K562 (cell line): ENCODE data around the gene BRINP2. TPM values are rescaled to one million over a fixed set of nuclear protein-coding genes. Genes with fewer than 3 reads are reported as not detected.

ENCODE experiments used
- ATAC-seq: fragments of 200-7000 bp; cut with Tn5 transposase; 3 replicates; pipeline ENCODE4 v1.9.1; 2020; ENCODE audit warnings: moderate library complexity
- BruUV-seq: library from RNA; stranded (reverse); fragments of 400-500 nt; replicated peaks from 2 replicates; lab custom pipeline; 2021; lab: Mats Ljungman, UMichigan
- CTCF ChIA-PET: fragments of 300-600 bp; formaldehyde crosslinking; extraction: SDS; loops from one replicate; lab custom pipeline; 2021; ENCODE audit warnings: low intra/inter-chr PET ratio; lab: Yijun Ruan, JAX
- POLR2A ChIA-PET: fragments of 300-600, 350-650 bp; sonication (Branson Sonifier 250); formaldehyde crosslinking; extraction: SDS; loops from one replicate; lab custom pipeline; 2021; ENCODE audit warnings: antibody characterized with exemption, inconsistent platforms; lab: Yijun Ruan, JAX
- DNase-seq, 4 experiments: peaks; one replicate each; pipeline versions ENCODE4 v3.0.0 to v3.0.0-alpha.2; 2011 to 2018; ENCODE audit warnings: low spot score in 3 of 4, mixed read lengths in 3 of 4; ENCODE audit errors: extremely low read depth in 1 of 4
- FAIRE-seq: peaks from 2 replicates; lab custom pipeline; 2011; peaks lifted over from hg19 to GRCh38; lab: Jason Lieb, UNC
- H2AFZ ChIP-seq: 2 replicates; pipeline ENCODE4 v1.6.0; 2011; ENCODE audit warnings: low read depth, low read length, control low read depth, inconsistent platforms
- H3K27ac ChIP-seq: fragments of 200-600 bp; 3 replicates; pipeline ENCODE4 v1.8.0; 2011; ENCODE audit warnings: low read depth, mild to moderate bottlenecking, control low read depth, inconsistent platforms, low read length, moderate library complexity, mixed read lengths; ENCODE audit errors: extremely low read depth
- H3K27me3 ChIP-seq, 2 experiments: fragments of 300-600 bp in 1 of 2; 2 replicates in 1 of 2; 3 replicates in 1 of 2; pipeline versions ENCODE4 v1.6.0 to v1.8.0; 2011; ENCODE audit warnings: inconsistent platforms in 2 of 2, low read length in 2 of 2, mild to moderate bottlenecking in 1 of 2, mixed read lengths in 1 of 2, moderate library complexity in 1 of 2; ENCODE audit not compliant: control insufficient read depth in 2 of 2, insufficient read depth in 2 of 2
- H3K36me3 ChIP-seq: fragments of 300-600 bp; 3 replicates; pipeline ENCODE4 v1.8.0; 2011; ENCODE audit warnings: mild to moderate bottlenecking, low read length, inconsistent platforms; ENCODE audit not compliant: control insufficient read depth, insufficient read depth
- H3K4me1 ChIP-seq, 2 experiments: fragments of 200-600 bp in 1 of 2; replicated peaks in 1 of 2; 2 replicates in 1 of 2; 3 replicates in 1 of 2; pipeline versions ENCODE4 v1.5.1 to v1.8.0; 2011; ENCODE audit warnings: inconsistent platforms in 2 of 2, low read length in 2 of 2, mild to moderate bottlenecking in 1 of 2, mixed read lengths in 1 of 2, moderate library complexity in 1 of 2; ENCODE audit not compliant: control insufficient read depth in 2 of 2, insufficient read depth in 2 of 2
- H3K4me2 ChIP-seq: 2 replicates; pipeline ENCODE4 v1.6.1; 2011; ENCODE audit warnings: low read length, control low read depth, inconsistent platforms, mixed read lengths; ENCODE audit not compliant: insufficient read depth
- H3K4me3 ChIP-seq: fragments of 200-600 bp; sonication (generic), shearing (Covaris generic); 2 replicates; pipeline ENCODE4 v1.5.1; 2016; ENCODE audit warnings: control low read depth, inconsistent platforms
- H3K79me2 ChIP-seq: fragments of 200-600 bp; 3 replicates; pipeline ENCODE4 v1.8.0; 2011; ENCODE audit warnings: low read length, inconsistent platforms; ENCODE audit not compliant: control insufficient read depth, insufficient read depth
- H3K9ac ChIP-seq, 2 experiments: 2 replicates each; pipeline versions ENCODE4 v1.6.0 to v1.6.1; 2011; ENCODE audit warnings: low read depth in 2 of 2, low read length in 2 of 2, control low read depth in 1 of 2, inconsistent platforms in 1 of 2, mild to moderate bottlenecking in 1 of 2, mixed read lengths in 1 of 2; ENCODE audit not compliant: insufficient read depth in 1 of 2
- H3K9me1 ChIP-seq: one replicate; pipeline ENCODE4 v1.6.0; 2011; ENCODE audit warnings: inconsistent platforms, mild to moderate bottlenecking, low read length, moderate library complexity; ENCODE audit not compliant: control insufficient read depth, insufficient read depth
- H3K9me3 ChIP-seq: replicated peaks from 2 replicates; pipeline ENCODE4 v1.5.1; 2011; ENCODE audit warnings: low read depth, low read length, inconsistent platforms; ENCODE audit not compliant: control insufficient read depth, insufficient read depth
- H4K20me1 ChIP-seq: replicated peaks from 2 replicates; pipeline ENCODE4 v1.6.1; 2011; ENCODE audit warnings: low read length, inconsistent platforms, mixed read lengths; ENCODE audit not compliant: control insufficient read depth, insufficient read depth
- HMG20B ChIP-seq: fragments of 250-450 bp; sonication (Bioruptor Pico); IDR thresholded peaks from 2 replicates; pipeline ENCODE4 v1.5.0; 2021; ENCODE audit warnings: mild to moderate bottlenecking
- HNRNPK ChIP-seq: fragments of 200-400 bp; formaldehyde crosslinking; IDR thresholded peaks from one replicate; pipeline ENCODE4 v1.6.1; 2018; ENCODE audit warnings: mild to moderate bottlenecking, low read depth, low read length; ENCODE audit not compliant: poor library complexity, severe bottlenecking
- MNT ChIP-seq, 2 experiments: fragments of 450-650 bp; conservative IDR thresholded peaks; 2 replicates each; pipeline ENCODE4 v1.6.1; 2017; ENCODE audit warnings: mild to moderate bottlenecking in 2 of 2, moderate library complexity in 2 of 2
- ZBED1 ChIP-seq: IDR thresholded peaks from 2 replicates; pipeline ENCODE4 v1.6.1; 2014
- ZBTB33 ChIP-seq: sonication (generic); formaldehyde crosslinking; IDR thresholded peaks from 2 replicates; pipeline ENCODE4 v1.8.1; 2023; ENCODE audit warnings: mild to moderate bottlenecking, missing genetic modification reagents
- ZNF23 ChIP-seq: fragments of 250-450 bp; sonication (Bioruptor Pico); IDR thresholded peaks from 2 replicates; pipeline ENCODE4 v1.4.0; 2020; ENCODE audit warnings: mild to moderate bottlenecking
- ZNF263 ChIP-seq: sonication (generic); formaldehyde crosslinking; IDR thresholded peaks from 2 replicates; pipeline ENCODE4 v1.8.0; 2022; ENCODE audit warnings: mild to moderate bottlenecking, missing genetic modification reagents, borderline replicate concordance
- ZNF282 ChIP-seq: sonication (generic); formaldehyde crosslinking; IDR thresholded peaks from 2 replicates; pipeline ENCODE4 v1.8.1; 2023; ENCODE audit warnings: missing genetic modification reagents
- ZNF561 ChIP-seq: fragments of 450-650 bp; formaldehyde crosslinking; conservative IDR thresholded peaks from 2 replicates; pipeline ENCODE4 v1.4.0; 2020; ENCODE audit warnings: mild to moderate bottlenecking, moderate library complexity
- WGBS: fragments of 100-300 bp; shearing (Covaris generic); methylation state at CpG from one replicate; pipeline ENCODE4 v1.1.6; 2016; ENCODE audit warnings: low coverage, mixed read lengths; ENCODE audit not compliant: insufficient coverage; ENCODE audit errors: missing lambda C conversion rate; 5-methylcytosine and 5-hydroxymethylcytosine counted together
- in situ Hi-C: fragments of 300-500 bp; cut with MboI; formaldehyde crosslinking; loops from 4 replicates; pipeline ENCODE4 v1.15.0; 2018; ENCODE audit warnings: inconsistent platforms, mixed read lengths
- intact Hi-C: fragments of 100-400 bp; cut with micrococcal nuclease; formaldehyde crosslinking; loops from 2 replicates; pipeline ENCODE4 v1.14.2; 2022
- polyA plus RNA-seq, 8 experiments: library from polyadenylated mRNA; depleted of rRNA in 4 of 8; stranded (reverse) in 5 of 8; unstranded in 3 of 8; fragments of >200 nt; fragmentation: Nextera tagmentation in 2 of 8; fragmentation: Illumina TruSeq in 1 of 8; extraction: Ambion mirVana in 2 of 8; extraction: Trizol in 1 of 8; gene quantifications; 2 replicates each; pipeline versions ENCODE4 v1.2.1 to v1.2.3, GENCODE V29; 2011 to 2014; ENCODE audit warnings: inconsistent platforms in 1 of 8, missing spikeins in 1 of 8
- total RNA-seq, 7 experiments: library from RNA; depleted of rRNA in 6 of 7; stranded (reverse); fragments of >200 nt in 6 of 7; fragmentation: Illumina TruSeq in 2 of 7; extraction: Trizol in 2 of 7; gene quantifications; 2 replicates each; pipeline versions ENCODE4 v1.2.1 to v1.2.3, GENCODE V29; 2011 to 2021; ENCODE audit warnings: low replicate concordance in 1 of 7

The BRINP2 gene
- total and polyA plus RNA-seq, 9 of the 15 experiments (the other 6 are each of a cell fraction or from before 2014, with no cell fraction given), result not detected

- no peak for FAIRE-seq
- Histone ChIP-seq H3K4me3 (no peak overlapping the region), H4K20me1 (no peaks in the 10 kb centered on the region), H3K79me2 (no peaks in the 10 kb centered on the region), H3K9me3 (peaks cover 2% of the 10 kb centered on the region; the same call in 1 of the 2 replicates), H3K36me3 (no peaks in the 10 kb centered on the region), H3K4me1 (no peaks in the 10 kb centered on the region), H3K27me3 (no peaks in the 10 kb centered on the region), H3K27ac (no peak overlapping the region), H3K4me2 (no peak overlapping the region), H3K9me1 (no peaks in the 10 kb centered on the region), H2AFZ (no peak overlapping the region), H3K9ac (no peak overlapping the region)
- ATAC-seq, result no peak
- ChIA-PET CTCF (no interaction called here), POLR2A (no interaction called here)
- WGBS, result 1% methylated on average over 11 of the region's 11 CpGs
- BruUV-seq, result no TSS peak
- DNase-seq, result no peak
- intact Hi-C loops (no loop called here), in situ Hi-C loops (no loop called here)
- TF ChIP-seq ZNF561 (CRISPR knock-in tag) (no peak), ZBED1 (no peak), HNRNPK (no peak), HMG20B (CRISPR knock-in tag) (no peak), ZNF282 (CRISPR knock-in tag) (no peak), MNT (conservative IDR thresholded peaks at IDR 0.05) (no peak), ZBTB33 (CRISPR knock-in tag) (no peak), ZNF23 (no peak), ZNF263 (CRISPR knock-in tag) (no peak)
These were observed 134.6 kb downstream of the BRINP2 start for GRCh38 chr1:177305040-177306018.
